GM12875 (cell line): ENCODE measurements around the gene SMARCD3.

Experiments used
- H3K4me3 ChIP-seq: one replicate; pipeline ENCODE4 v1.5.1; 2011; ENCODE audit warnings: low read depth, low read length, control low read depth
- TF ChIP-seq, protein P1 (sequence below): IDR thresholded peaks from 2 replicates; pipeline ENCODE4 v1.5.1; 2011; ENCODE audit warnings: low read depth, mild to moderate bottlenecking, control low read depth, inconsistent platforms, low read length, moderate library complexity, borderline replicate concordance; ENCODE audit not compliant: insufficient read depth

Gene SMARCD3

GRCh38 chr7:151240536-151240935 lies 8.0 kb downstream of the SMARCD3 start:
- TF ChIP-seq, protein P1, sequence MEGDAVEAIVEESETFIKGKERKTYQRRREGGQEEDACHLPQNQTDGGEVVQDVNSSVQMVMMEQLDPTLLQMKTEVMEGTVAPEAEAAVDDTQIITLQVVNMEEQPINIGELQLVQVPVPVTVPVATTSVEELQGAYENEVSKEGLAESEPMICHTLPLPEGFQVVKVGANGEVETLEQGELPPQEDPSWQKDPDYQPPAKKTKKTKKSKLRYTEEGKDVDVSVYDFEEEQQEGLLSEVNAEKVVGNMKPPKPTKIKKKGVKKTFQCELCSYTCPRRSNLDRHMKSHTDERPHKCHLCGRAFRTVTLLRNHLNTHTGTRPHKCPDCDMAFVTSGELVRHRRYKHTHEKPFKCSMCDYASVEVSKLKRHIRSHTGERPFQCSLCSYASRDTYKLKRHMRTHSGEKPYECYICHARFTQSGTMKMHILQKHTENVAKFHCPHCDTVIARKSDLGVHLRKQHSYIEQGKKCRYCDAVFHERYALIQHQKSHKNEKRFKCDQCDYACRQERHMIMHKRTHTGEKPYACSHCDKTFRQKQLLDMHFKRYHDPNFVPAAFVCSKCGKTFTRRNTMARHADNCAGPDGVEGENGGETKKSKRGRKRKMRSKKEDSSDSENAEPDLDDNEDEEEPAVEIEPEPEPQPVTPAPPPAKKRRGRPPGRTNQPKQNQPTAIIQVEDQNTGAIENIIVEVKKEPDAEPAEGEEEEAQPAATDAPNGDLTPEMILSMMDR, result no peak
- no peak overlapping the region for H3K4me3 ChIP-seq

DNA sequence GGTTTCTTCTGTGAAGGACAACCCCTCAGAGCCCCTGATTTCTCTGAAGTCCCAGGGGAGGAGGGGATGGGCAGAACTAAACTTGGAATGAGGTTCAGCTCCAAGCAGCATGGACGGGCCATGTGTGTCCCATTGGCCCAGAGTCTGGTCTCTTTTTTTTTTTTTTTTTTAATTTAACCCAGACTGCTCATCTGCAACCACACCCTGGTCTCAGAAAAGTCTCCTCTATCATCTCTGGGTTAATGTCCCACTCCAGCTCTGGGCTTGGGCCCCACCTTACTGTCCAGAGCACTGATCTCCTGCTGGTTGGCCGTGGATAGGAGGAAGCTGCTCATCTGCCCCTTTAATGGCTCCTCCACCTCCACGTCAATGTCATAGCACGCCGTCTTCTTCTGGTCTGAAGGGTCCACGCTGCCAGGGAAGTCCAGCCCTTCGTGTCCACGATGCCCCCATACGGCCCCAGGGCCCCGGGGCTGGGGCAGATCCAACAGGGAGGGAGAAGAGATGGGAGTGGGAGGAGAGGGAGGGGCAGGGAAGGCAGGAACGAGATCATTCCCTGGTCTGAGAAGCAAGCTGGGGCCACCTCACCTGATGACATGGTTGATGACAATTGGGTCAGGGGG lies 8.5 kb downstream of the SMARCD3 start:
- TF ChIP-seq, protein P1, result no peak
- no peak overlapping the region for H3K4me3 ChIP-seq

GRCh38 chr7:151238924-151239836 lies 9.3 kb downstream of the SMARCD3 start:
- H3K4me3 ChIP-seq, result no peak overlapping the region
- TF ChIP-seq, protein P1, result no peak

GRCh38 chr7:151238190-151238810 lies 10.2 kb downstream of the SMARCD3 start:
- TF ChIP-seq, protein P1, result no peak
- H3K4me3 ChIP-seq, result no peak overlapping the region

GRCh38 chr7:151237244-151238189 lies 11.0 kb downstream of the SMARCD3 start:
- H3K4me3 ChIP-seq, result no peak overlapping the region

GRCh38 chr7:151236406-151236805 lies 12.1 kb downstream of the SMARCD3 start:
- TF ChIP-seq, protein P1, result no peak
- H3K4me3 ChIP-seq, result no peak overlapping the region

More at GRCh38 chr7:151237244-151238189, 11.0 kb downstream of the SMARCD3 start:
- TF ChIP-seq, protein P1, result no peak
